Panc1 (cell line): ENCODE measurements around the gene PNKD. TPM values are rescaled to one million over a fixed set of nuclear protein-coding genes. Genes with fewer than 3 reads are reported as not detected.
A peak's percentile ranks its signal among the peaks of the same experiment; 100 is the strongest.

Source experiments
- ATAC-seq: fragments of 200-7000 bp; cut with Tn5 transposase; 2 replicates; pipeline ENCODE4 v1.9.1; 2020; ENCODE audit warnings: mild to moderate bottlenecking, moderate library complexity
- BruUV-seq: library from RNA; stranded (reverse); fragments of 400-500 nt; replicated peaks from 2 replicates; lab custom pipeline; 2021; lab: Mats Ljungman, UMichigan
- CTCF ChIA-PET: fragments of 300-600 bp; sonication (Branson Sonifier 250); formaldehyde crosslinking; loops from one replicate; lab custom pipeline; 2022; ENCODE audit warnings: antibody characterized with exemption; lab: Charles Lee
- POLR2A ChIA-PET: fragments of 300-600 bp; sonication (Branson Sonifier 250); formaldehyde crosslinking; loops from one replicate; lab custom pipeline; 2022; ENCODE audit warnings: antibody characterized with exemption; lab: Charles Lee
- DNase-seq: peaks from one replicate; pipeline ENCODE4 v3.0.0-alpha.2; 2010; ENCODE audit warnings: low read depth, low spot score
- H3K27ac ChIP-seq: 2 replicates; pipeline ENCODE4 v1.5.1; 2011; ENCODE audit warnings: mild to moderate bottlenecking, low read length, inconsistent platforms
- H3K27me3 ChIP-seq: fragments of 200-500 bp; sonication (Bioruptor generic); 2 replicates; pipeline ENCODE4 v1.6.0; 2014; ENCODE audit warnings: low read length, inconsistent platforms; ENCODE audit not compliant: control insufficient read depth, insufficient read depth
- H3K36me3 ChIP-seq: fragments of 200-500 bp; sonication (Bioruptor generic); 2 replicates; pipeline ENCODE4 v1.5.1; 2014; ENCODE audit warnings: inconsistent platforms, mild to moderate bottlenecking, low read length, moderate library complexity; ENCODE audit not compliant: control insufficient read depth, insufficient read depth
- H3K4me1 ChIP-seq: 2 replicates; pipeline ENCODE4 v1.5.1; 2011; ENCODE audit warnings: inconsistent platforms, mild to moderate bottlenecking, low read length, moderate library complexity; ENCODE audit not compliant: control insufficient read depth, insufficient read depth
- H3K4me3 ChIP-seq, 2 experiments: 2 replicates each; pipeline ENCODE4 v1.5.1; 2011 to 2012; ENCODE audit warnings: low read depth in 2 of 2, low read length in 2 of 2, mild to moderate bottlenecking in 2 of 2, inconsistent platforms in 1 of 2, moderate library complexity in 1 of 2
- H3K9me3 ChIP-seq: fragments of 200-500 bp; sonication (Bioruptor generic); 2 replicates; pipeline ENCODE4 v1.5.1; 2014; ENCODE audit warnings: low read depth, mild to moderate bottlenecking, inconsistent platforms, low read length, moderate library complexity; ENCODE audit not compliant: control insufficient read depth, insufficient read depth
- POLR2AphosphoS5 ChIP-seq: IDR thresholded peaks from 2 replicates; pipeline ENCODE4 v1.6.1; 2012; ENCODE audit warnings: mild to moderate bottlenecking, low read depth, low read length, moderate library complexity
- SIN3A ChIP-seq: IDR thresholded peaks from 2 replicates; pipeline ENCODE4 v1.6.1; 2012; ENCODE audit warnings: low read depth, mild to moderate bottlenecking, low read length, moderate library complexity, borderline replicate concordance; ENCODE audit not compliant: insufficient read depth
- TCF7L2 ChIP-seq: IDR thresholded peaks from 2 replicates; pipeline ENCODE4 v1.6.1; 2011; ENCODE audit warnings: mild to moderate bottlenecking, low read depth, low read length, inconsistent platforms
- in situ Hi-C: cut with HindIII; loops from 2 replicates; pipeline ENCODE4 v1.10.0; 2016; ENCODE audit warnings: low sequenced_read_pairs, low pct_unique_long_range_greater_than_20kb
- intact Hi-C: fragments of 100-400 bp; cut with micrococcal nuclease; formaldehyde crosslinking; loops from one replicate; pipeline ENCODE4 v1.10.0; 2022; ENCODE audit not compliant: unreplicated experiment
- total RNA-seq: library from RNA; stranded (reverse); gene quantifications from one replicate; pipeline ENCODE4 v1.2.1, GENCODE V29; 2021; ENCODE audit not compliant: unreplicated experiment
- TF ChIP-seq, protein P1 (sequence below): fragments of 450-650 bp; IDR thresholded peaks from 2 replicates; pipeline ENCODE4 v1.5.1; 2017; ENCODE audit warnings: mild to moderate bottlenecking
- TF ChIP-seq, protein P2 (sequence below), 2 experiments: IDR thresholded peaks; 2 replicates each; pipeline ENCODE4 v1.6.1; 2011 to 2012; ENCODE audit warnings: low read depth in 2 of 2, control low read depth in 1 of 2, low read length in 1 of 2, mild to moderate bottlenecking in 1 of 2, moderate library complexity in 1 of 2; ENCODE audit not compliant: insufficient read depth in 1 of 2

Gene PNKD
- total RNA-seq, 1 experiment from 2014 or later, result 49.0 TPM

DNA sequence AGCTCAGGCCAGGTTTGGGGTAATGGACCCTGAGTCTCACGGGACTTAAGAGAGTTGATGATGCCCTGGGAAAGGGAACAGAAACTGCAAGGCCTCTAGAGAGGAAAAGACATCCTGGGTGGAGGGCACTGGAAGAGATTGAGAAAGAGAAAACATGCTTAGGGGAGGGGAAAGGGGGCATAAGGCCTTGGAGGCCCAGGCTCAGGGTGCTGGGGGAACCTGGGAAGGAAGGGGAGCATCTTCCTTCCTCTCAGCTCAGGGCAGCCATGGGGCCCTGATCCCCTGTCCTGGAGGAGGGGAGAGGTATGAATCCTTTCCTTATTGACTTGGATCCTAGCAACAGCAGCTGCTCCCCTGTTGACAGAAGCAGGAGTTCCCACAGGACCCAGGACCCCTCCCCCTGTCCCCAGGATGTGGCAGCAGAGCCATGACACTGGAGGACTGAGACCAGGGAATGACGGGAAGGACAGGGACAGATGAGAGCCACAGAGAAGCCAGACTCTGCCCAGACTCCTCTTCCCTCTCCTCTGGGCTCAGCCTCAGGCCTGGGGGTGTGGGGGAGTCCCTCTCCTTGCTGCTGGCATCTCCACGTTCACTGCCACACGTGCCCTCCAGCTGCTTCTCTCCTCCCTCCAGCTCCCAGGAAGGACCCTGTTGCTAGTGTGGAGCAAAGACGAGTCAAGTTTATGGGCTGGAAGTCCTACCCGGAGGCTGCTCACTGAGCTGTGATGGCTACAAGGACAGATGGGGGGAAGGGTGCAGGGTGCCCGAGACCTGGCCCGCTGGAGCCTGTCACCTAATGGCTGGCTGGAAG, 8.7 kb upstream of the PNKD start:
- TF ChIP-seq, protein P1, sequence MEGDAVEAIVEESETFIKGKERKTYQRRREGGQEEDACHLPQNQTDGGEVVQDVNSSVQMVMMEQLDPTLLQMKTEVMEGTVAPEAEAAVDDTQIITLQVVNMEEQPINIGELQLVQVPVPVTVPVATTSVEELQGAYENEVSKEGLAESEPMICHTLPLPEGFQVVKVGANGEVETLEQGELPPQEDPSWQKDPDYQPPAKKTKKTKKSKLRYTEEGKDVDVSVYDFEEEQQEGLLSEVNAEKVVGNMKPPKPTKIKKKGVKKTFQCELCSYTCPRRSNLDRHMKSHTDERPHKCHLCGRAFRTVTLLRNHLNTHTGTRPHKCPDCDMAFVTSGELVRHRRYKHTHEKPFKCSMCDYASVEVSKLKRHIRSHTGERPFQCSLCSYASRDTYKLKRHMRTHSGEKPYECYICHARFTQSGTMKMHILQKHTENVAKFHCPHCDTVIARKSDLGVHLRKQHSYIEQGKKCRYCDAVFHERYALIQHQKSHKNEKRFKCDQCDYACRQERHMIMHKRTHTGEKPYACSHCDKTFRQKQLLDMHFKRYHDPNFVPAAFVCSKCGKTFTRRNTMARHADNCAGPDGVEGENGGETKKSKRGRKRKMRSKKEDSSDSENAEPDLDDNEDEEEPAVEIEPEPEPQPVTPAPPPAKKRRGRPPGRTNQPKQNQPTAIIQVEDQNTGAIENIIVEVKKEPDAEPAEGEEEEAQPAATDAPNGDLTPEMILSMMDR, result no peak
- no peak for TF ChIP-seq TCF7L2
- TF ChIP-seq POLR2AphosphoS5, result no peak
- peaks cover 2% of the 10 kb centered on the region; the same call in 1 of the 2 replicates for H3K36me3 ChIP-seq
- in situ Hi-C loops (no loop called here), intact Hi-C loops (no loop called here)
- no TSS peak for BruUV-seq
- H3K27me3 ChIP-seq, result no peaks in the 10 kb centered on the region
- no peak overlapping the region for H3K27ac ChIP-seq
- ChIA-PET CTCF (no interaction called here), POLR2A (no interaction called here)
- DNase-seq, result no peak
- peaks cover 8% of the 10 kb centered on the region; the same call in 1 of the 2 replicates for H3K4me1 ChIP-seq
- no peak overlapping the region for H3K4me3 ChIP-seq
- no peaks in the 10 kb centered on the region for H3K9me3 ChIP-seq
- peak; percentile 5; the same call in 1 of the 2 replicates for ATAC-seq

DNA sequence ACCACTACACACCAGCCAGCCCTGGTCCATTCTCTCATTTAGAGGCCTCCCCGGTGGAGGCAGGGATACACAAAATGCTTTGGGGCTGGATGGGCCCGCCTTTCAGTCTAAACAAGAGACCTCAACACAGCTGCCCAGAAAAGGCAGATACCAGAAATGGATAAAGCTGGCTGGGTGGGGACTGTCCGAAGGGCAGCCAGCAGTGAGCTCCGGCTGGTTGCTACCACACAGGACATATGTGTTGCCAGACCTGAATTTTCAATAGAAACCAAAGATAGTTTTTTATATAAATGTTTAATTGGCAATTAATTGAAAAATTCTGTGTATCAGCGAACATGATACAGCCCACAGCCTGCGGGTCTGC, 8.1 kb upstream of the PNKD start:
- intact Hi-C loops, result no loop called here
- POLR2A ChIA-PET, result interaction anchor here (0.5 kb wide), 1 partner anchor 11 kb away, joined by 4 read pairs; no protein-coding TSS in a partner anchor

More for the DNA sequence above, 8.1 kb upstream of the PNKD start:
- DNase-seq, result no peak
- BruUV-seq, result no TSS peak
- in situ Hi-C loops, result no loop called here
- Histone ChIP-seq H3K4me1 (peaks cover 8% of the 10 kb centered on the region; the same call in 1 of the 2 replicates), H3K4me3 (no peak overlapping the region), H3K9me3 (no peaks in the 10 kb centered on the region), H3K27ac (no peak overlapping the region), H3K27me3 (no peaks in the 10 kb centered on the region), H3K36me3 (peaks cover 3% of the 10 kb centered on the region; the same call in 1 of the 2 replicates)
- CTCF ChIA-PET, result no interaction called here
- TF ChIP-seq SIN3A, result no peak
- TF ChIP-seq, protein P2, sequence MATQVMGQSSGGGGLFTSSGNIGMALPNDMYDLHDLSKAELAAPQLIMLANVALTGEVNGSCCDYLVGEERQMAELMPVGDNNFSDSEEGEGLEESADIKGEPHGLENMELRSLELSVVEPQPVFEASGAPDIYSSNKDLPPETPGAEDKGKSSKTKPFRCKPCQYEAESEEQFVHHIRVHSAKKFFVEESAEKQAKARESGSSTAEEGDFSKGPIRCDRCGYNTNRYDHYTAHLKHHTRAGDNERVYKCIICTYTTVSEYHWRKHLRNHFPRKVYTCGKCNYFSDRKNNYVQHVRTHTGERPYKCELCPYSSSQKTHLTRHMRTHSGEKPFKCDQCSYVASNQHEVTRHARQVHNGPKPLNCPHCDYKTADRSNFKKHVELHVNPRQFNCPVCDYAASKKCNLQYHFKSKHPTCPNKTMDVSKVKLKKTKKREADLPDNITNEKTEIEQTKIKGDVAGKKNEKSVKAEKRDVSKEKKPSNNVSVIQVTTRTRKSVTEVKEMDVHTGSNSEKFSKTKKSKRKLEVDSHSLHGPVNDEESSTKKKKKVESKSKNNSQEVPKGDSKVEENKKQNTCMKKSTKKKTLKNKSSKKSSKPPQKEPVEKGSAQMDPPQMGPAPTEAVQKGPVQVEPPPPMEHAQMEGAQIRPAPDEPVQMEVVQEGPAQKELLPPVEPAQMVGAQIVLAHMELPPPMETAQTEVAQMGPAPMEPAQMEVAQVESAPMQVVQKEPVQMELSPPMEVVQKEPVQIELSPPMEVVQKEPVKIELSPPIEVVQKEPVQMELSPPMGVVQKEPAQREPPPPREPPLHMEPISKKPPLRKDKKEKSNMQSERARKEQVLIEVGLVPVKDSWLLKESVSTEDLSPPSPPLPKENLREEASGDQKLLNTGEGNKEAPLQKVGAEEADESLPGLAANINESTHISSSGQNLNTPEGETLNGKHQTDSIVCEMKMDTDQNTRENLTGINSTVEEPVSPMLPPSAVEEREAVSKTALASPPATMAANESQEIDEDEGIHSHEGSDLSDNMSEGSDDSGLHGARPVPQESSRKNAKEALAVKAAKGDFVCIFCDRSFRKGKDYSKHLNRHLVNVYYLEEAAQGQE (IDR thresholded peaks at IDR 0.05; ENCODE audit: insufficient read depth in 1 of 2, low read depth in 2 of 2, low read length in 1 of 2), result no peak
- TF ChIP-seq, protein P1, result no peak
- TF ChIP-seq POLR2AphosphoS5, result no peak
- no peak for TF ChIP-seq TCF7L2
- peak; percentile 1; the same call in 1 of the 2 replicates for ATAC-seq
